IPS-18a (cell line): Measurements from ENCODE around the gene DICER1.

Source experiments
- H3K27ac ChIP-seq: one replicate; pipeline ENCODE4 v1.5.1; 2013; ENCODE audit warnings: low read length
- H3K27me3 ChIP-seq: one replicate; pipeline ENCODE4 v1.6.1; 2013; ENCODE audit warnings: mild to moderate bottlenecking, low read length; ENCODE audit not compliant: control insufficient read depth, insufficient read depth
- H3K36me3 ChIP-seq: one replicate; pipeline ENCODE4 v1.6.1; 2013; ENCODE audit warnings: low read depth, low read length; ENCODE audit not compliant: control insufficient read depth
- H3K4me1 ChIP-seq: one replicate; pipeline ENCODE4 v1.6.1; 2013; ENCODE audit warnings: low read depth, low read length; ENCODE audit not compliant: control insufficient read depth
- H3K4me3 ChIP-seq: one replicate; pipeline ENCODE4 v1.5.1; 2013; ENCODE audit warnings: low read length
- H3K9ac ChIP-seq: one replicate; pipeline ENCODE4 v1.6.1; 2013; ENCODE audit warnings: mild to moderate bottlenecking, low read length, moderate library complexity
- H3K9me3 ChIP-seq: one replicate; pipeline ENCODE4 v1.6.1; 2013; ENCODE audit warnings: low read depth, low read length; ENCODE audit not compliant: control insufficient read depth

The DICER1 gene

DNA sequence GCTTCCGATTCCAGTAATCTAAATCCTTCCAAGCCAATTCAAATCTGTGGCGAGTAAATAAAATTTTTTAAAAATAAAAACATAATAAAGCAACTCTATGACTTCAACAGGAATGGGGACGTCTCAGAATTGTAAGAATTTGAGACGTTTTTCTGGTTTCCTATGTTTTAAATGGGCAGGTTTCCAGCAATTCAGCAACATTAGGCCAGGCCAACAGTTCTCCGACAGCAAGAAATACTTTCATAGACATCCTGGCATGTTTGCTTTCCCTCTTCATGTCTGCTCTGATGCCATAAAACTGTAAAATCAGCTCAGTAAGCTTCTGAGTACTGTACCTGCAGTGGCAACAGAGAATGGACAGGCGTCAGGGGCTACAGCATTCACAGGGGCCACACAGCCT, 35.8 kb upstream of the DICER1 start:
- no peak overlapping the region for H3K4me3 ChIP-seq
- no peak overlapping the region for H3K27ac ChIP-seq
- peaks cover 9% of the 10 kb centered on the region for H3K4me1 ChIP-seq
- no peaks in the 10 kb centered on the region for H3K9me3 ChIP-seq
- H3K36me3 ChIP-seq: no peaks in the 10 kb centered on the region
- no peaks in the 10 kb centered on the region for H3K27me3 ChIP-seq
- no peak overlapping the region for H3K9ac ChIP-seq

DNA sequence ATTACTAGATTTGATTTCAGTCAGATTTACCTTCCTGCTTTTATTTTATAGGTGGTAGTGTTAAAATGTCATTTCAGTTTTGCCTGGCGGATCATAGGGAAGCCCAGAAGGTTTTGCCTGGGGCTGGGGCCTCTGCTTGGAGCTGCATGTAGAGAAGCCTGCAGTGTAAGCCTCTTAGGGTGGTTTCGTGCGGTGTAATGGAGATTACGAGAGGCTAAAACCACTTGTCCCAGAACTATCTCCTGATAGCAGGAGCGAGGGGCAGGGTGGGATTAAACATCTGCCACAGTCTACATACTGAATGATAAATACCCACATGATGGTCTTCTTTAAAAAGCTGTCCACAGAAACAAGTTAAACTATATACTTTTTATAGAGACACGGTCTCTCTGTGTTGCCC, 35.0 kb upstream of the DICER1 start:
- Histone ChIP-seq H3K9ac (no peak overlapping the region), H3K4me3 (no peak overlapping the region), H3K27me3 (no peaks in the 10 kb centered on the region), H3K27ac (no peak overlapping the region), H3K9me3 (no peaks in the 10 kb centered on the region), H3K36me3 (no peaks in the 10 kb centered on the region), H3K4me1 (peaks cover 4% of the 10 kb centered on the region)

DNA sequence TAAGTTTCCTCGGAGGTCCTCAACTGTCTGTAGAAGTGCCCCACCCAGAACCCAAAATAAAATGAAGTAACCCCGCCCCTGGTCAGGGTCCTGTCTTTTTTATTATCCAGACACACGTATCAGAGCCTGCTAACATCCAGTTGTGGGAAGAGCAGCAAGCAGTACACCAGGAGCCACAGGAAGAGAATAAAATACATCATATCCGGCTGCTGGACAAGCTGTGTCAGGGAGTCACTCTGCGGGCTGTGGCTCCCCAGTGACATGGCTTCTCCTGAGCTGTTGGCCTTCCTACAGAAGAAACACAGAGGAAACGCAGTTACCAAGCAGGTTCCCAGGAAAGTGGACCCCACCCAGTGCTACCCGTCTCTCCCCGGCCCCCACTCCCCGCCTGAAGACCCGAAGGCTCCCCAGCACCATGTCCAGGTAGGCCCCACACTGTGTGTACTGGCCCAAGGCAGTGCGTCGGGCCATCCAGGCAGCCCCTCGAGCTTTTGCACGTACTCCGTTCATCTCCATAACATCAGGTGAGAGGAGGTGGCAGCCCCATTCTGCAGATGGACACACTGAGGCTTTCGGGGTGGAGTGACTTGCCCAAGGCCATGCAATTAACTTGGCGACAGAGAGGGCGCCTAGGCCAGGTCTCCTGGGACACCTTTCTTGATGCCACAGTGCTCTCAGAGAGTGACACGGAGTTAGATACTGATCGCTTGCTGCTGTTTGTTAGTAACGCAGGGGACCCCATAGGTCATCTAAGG, 34.3 kb upstream of the DICER1 start:
- Histone ChIP-seq H3K4me1 (peaks cover 3% of the 10 kb centered on the region), H3K9ac (no peak overlapping the region), H3K36me3 (no peaks in the 10 kb centered on the region), H3K4me3 (no peak overlapping the region), H3K27ac (no peak overlapping the region), H3K27me3 (no peaks in the 10 kb centered on the region), H3K9me3 (no peaks in the 10 kb centered on the region)

DNA sequence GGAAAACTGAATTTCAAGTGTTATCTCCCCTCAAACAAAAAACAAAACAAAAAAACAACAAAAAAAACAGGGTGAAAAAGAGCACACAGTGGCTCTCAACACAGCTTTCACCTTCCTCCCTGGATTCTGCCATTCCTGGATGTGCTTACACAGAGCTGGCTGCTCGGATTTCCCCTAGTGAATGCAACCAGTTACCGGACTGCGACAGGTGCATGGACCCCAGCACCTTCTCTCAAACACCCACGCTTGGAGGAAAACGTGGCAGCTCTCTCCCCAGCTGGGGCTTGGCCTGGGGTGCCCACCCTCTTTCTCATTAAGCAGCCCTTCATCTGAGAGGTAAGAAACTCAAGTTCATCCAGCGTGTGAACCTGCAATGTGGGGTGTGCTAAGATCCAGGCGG, 33.5 kb upstream of the DICER1 start:
- no peaks in the 10 kb centered on the region for H3K27me3 ChIP-seq

DNA sequence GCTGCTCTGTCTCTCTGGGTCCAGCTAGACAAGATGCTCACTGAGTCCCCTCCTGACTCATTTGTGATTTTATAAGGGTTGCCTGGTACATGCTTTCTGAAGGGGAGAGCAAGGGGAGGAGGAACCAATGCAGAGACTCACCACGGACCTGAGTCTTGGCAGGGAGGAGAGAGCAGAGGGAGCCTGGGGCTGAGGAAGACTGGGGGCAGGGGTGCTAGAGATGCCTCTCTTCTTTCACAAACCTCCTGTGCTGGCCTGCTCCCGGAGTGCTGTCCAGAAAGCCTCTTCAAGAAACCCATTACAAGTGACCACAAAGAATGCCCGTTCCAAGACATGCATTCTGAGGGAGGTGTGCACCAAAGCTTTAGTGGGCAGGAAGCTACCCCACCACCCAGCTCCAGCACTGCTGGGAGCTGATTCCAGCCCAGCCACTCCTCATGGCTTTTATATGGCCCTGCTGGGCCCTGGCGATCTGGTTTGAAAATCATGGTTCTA, 33.1 kb upstream of the DICER1 start:
- no peaks in the 10 kb centered on the region for H3K9me3 ChIP-seq
- no peaks in the 10 kb centered on the region for H3K36me3 ChIP-seq
- H3K4me3 ChIP-seq: no peak overlapping the region
- H3K4me1 ChIP-seq: no peaks in the 10 kb centered on the region
- H3K9ac ChIP-seq: no peak overlapping the region
- no peak overlapping the region for H3K27ac ChIP-seq
- H3K27me3 ChIP-seq: no peaks in the 10 kb centered on the region

More for the DNA sequence above, 33.5 kb upstream of the DICER1 start:
- no peak overlapping the region for H3K4me3 ChIP-seq
- H3K9me3 ChIP-seq: no peaks in the 10 kb centered on the region
- no peak overlapping the region for H3K27ac ChIP-seq
- H3K9ac ChIP-seq: no peak overlapping the region
- H3K4me1 ChIP-seq: no peaks in the 10 kb centered on the region
- H3K36me3 ChIP-seq: no peaks in the 10 kb centered on the region

DNA sequence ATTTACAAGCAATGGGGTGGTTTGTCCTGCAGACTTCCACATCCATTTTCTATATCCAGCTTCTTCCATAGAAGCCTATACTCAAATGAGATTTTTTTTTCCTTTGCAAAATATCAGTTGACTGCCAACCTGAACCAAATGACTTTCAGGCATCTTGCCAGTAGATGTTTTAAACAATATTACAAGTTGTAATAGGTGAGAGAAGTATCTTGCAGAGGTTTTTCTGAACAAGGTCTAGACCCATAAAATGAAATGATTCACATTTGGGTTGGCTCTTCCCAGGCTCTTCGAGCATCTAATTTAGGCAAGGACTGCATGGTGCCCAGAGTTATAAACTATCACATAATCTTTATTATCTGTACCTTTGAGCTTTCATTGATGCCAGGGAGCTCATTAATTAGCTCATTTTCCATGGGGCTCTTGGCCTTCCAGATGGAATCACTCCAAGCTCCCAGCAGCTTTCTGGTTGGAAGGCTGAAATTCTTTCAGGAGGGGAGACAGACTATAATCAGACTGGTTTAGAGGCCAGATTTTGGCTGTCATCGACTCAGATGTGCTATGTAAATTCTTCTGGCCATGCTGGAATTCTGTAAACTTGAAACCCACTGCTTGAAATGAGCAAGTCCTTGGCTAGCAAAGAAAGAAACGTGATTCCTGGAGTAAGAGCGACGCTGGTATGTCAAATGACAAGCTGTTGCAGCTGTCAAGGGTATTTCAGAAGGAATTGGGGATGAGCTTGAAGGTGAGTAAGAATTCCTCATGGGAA, 32.2 kb upstream of the DICER1 start:
- Histone ChIP-seq H3K27me3 (no peaks in the 10 kb centered on the region), H3K9ac (no peak overlapping the region), H3K4me1 (no peaks in the 10 kb centered on the region), H3K4me3 (no peak overlapping the region), H3K36me3 (no peaks in the 10 kb centered on the region), H3K27ac (no peak overlapping the region), H3K9me3 (no peaks in the 10 kb centered on the region)

DNA sequence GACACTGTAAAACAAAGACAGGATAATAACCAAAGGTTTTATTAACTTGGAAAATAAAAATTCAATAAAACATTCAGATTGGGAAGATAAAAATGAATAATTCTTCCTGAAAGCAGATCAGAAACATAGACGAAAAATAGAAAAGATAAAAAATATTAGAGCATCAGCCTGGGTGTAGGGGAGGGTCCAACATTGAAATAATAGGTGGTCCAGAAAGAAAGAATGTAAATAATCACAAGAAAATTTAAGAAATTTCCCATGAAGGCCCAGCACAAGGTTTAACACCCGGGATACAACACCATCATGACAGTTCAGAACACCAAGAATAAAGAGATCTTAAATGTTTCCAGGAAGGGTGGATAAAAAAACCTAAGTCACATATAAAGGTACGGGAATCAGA, 31.1 kb upstream of the DICER1 start:
- Histone ChIP-seq H3K9ac (no peak overlapping the region), H3K9me3 (no peaks in the 10 kb centered on the region), H3K4me3 (no peak overlapping the region), H3K36me3 (no peaks in the 10 kb centered on the region), H3K27me3 (no peaks in the 10 kb centered on the region), H3K27ac (no peak overlapping the region), H3K4me1 (no peaks in the 10 kb centered on the region)

DNA sequence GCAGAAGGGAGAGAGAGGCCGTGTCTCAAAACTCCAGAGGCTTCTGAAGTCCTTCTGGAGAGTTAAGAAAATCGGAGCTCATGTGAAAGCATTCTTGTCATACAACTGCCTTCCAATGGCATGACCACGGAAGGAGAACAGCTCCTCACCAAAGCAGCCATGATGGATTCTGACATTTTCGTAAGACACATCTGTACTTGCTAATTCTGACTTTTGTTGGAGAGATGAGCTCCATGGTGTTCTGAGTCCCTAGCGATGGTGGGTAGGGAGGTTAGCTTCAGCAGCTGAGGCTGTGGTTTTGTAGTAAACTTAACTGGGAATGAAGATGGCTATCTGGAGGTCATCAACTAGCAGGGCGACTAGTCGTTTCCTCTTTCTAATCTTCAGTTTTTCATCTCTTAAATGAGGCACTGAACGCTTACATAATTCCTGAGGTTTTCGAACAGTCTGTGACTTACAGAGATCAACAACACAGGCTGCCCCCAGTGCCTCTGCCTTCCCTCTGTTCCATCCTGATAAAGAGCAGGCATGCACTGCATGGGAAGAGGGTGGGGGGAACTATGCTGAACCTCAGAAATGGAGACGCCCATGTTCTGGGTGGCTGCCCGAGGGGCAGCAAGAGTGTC, 28.6 kb upstream of the DICER1 start:
- no peak overlapping the region for H3K9ac ChIP-seq
- peaks cover 4% of the 10 kb centered on the region for H3K4me1 ChIP-seq
- no peak overlapping the region for H3K4me3 ChIP-seq
- H3K9me3 ChIP-seq: no peaks in the 10 kb centered on the region
- no peak overlapping the region for H3K27ac ChIP-seq
- no peaks in the 10 kb centered on the region for H3K36me3 ChIP-seq
- no peaks in the 10 kb centered on the region for H3K27me3 ChIP-seq

DNA sequence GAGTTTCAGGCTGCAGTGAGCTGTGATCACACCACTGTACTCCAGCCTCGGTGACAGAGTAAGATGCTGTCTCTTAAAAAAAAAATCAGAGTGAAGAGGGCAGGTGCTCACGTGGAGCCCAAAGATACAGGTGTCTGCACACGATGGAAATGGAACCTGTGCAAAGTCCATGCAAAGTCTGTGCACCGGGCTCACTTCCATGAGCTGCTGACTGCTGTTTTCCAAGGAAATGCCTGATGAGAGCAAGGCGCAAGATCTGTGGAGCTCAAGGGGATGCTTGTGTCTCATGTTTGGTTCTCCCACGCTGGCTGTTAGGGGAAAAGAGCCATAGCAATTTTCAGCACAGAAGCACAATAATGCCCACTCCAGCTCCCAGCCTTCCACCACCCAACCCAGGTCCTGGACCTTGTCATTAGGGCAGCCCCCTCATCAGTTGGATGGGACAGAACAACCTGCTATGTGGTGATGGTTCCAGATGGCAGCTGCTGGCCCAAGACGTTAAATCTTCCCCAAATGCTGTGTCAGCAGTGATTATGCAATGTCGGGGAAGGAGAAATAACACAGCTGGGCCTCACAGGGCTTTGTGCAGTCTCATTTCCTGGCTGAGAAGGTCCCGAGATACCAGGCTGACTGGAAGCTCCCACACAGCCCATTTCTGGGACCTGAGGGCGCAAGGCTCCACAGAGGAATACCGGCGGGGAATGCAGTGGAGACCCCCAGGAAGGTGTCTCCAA, 27.9 kb upstream of the DICER1 start:
- Histone ChIP-seq H3K27me3 (no peaks in the 10 kb centered on the region), H3K4me3 (no peak overlapping the region), H3K9me3 (no peaks in the 10 kb centered on the region), H3K9ac (no peak overlapping the region), H3K27ac (no peak overlapping the region), H3K36me3 (no peaks in the 10 kb centered on the region), H3K4me1 (peaks cover 4% of the 10 kb centered on the region)

DNA sequence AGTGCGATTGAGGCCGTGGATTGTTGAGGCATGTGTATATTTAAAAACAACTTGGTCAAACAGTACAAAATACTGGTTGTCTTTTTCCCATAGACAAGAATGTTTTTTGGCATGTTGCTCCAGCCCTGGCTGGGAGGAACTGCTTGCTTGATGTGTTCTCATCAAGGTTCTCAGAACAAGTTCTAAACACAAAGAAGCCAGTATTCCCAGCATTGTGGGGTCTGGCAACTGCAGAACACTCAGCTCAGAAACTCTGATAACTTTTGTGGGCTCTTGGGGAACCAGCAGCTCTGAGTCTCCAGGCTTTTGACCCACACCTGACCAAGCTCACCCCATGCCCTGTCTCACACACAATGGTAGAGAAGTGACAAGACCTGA, 27.1 kb upstream of the DICER1 start:
- Histone ChIP-seq H3K4me3 (no peak overlapping the region), H3K27ac (no peak overlapping the region), H3K9me3 (no peaks in the 10 kb centered on the region), H3K9ac (no peak overlapping the region), H3K27me3 (no peaks in the 10 kb centered on the region), H3K4me1 (peaks cover 4% of the 10 kb centered on the region), H3K36me3 (no peaks in the 10 kb centered on the region)
